ENCODE measurements around the gene MZB1.

DNA sequence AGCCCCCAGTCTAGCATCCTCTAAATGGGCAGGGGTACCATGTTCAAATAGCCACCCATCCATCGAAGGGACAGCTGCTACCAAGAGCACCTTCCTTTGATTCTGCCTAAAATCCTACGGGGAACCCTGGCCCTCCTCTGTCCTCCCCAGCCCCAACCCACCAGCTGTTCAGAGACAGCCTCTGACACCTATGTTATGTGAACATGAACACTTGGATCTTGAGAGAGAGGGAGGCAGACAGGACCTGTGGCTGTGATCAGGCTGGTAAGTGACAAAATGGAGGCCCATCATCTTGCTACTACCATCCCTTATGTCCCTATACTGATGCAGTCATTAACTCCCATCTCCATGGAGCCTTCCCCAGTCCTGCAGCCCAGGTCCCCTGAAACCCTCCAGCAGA is 14.8 kb downstream of the MZB1 start:
- TF ChIP-seq POLR2A (IDR thresholded peaks at IDR 0.05), result no peak
- no peak for TF ChIP-seq CTCF (IDR thresholded peaks at IDR 0.05)
